Activated CD8-positive, alpha-beta memory T cell treated with anti-CD3 and anti-CD28 coated beads for 36 hours (primary cell): Measurements from ENCODE around the gene CASP7. TPM values are rescaled to one million over a fixed set of nuclear protein-coding genes. Genes with fewer than 3 reads are reported as not detected.
"Not testable (repeated sequence)": the region's sequence is repeated elsewhere in the genome, so short reads cannot be mapped to it uniquely, and the experiment has no call there.

Source experiments
- CTCF ChIA-PET: fragments of 350-600 bp; sonication (Branson Sonifier 250); formaldehyde crosslinking; loops from one replicate; lab custom pipeline; 2021; ENCODE audit warnings: antibody characterized with exemption; lab: Charles Lee
- POLR2A ChIA-PET: fragments of 350-600 bp; sonication (Branson Sonifier 250); formaldehyde crosslinking; loops from one replicate; lab custom pipeline; 2021; ENCODE audit warnings: antibody characterized with exemption; lab: Charles Lee
- total RNA-seq, 2 experiments: library from RNA; stranded (reverse); gene quantifications; one replicate each; pipeline ENCODE4 v1.2.3, GENCODE V29; 2021

CASP7 gene
- total RNA-seq, 2 experiments from 2014 or later, result 29.7 to 31.8 TPM

- CTCF ChIA-PET, result no interaction called here
- POLR2A ChIA-PET, result no interaction called here
Measured at GRCh38 chr10:113743594-113743993, 63.9 kb downstream of the CASP7 start.

GRCh38 chr10:113745374-113745773 lies 65.7 kb downstream of the CASP7 start:
- ChIA-PET CTCF (no interaction called here), POLR2A (no interaction called here)

- ChIA-PET POLR2A (no interaction called here), CTCF (no interaction called here)
Measured at GRCh38 chr10:113746217-113746957, 66.7 kb downstream of the CASP7 start.

GRCh38 chr10:113751181-113751732 lies 71.5 kb downstream of the CASP7 start, which contains the start of gene PLEKHS1:
TSS of gene PLEKHS1 (plus strand) at chr10:113751682. CDS start at chr10:113755278, 3,596 bp downstream.
- CTCF ChIA-PET, result no interaction called here
- POLR2A ChIA-PET, result no interaction called here

- POLR2A ChIA-PET, result no interaction called here
- CTCF ChIA-PET, result no interaction called here
Measured at GRCh38 chr10:113752553-113752952, 72.8 kb downstream of the CASP7 start.

GRCh38 chr10:113753020-113753692 lies 73.4 kb downstream of the CASP7 start:
- ChIA-PET CTCF (no interaction called here), POLR2A (no interaction called here)

DNA sequence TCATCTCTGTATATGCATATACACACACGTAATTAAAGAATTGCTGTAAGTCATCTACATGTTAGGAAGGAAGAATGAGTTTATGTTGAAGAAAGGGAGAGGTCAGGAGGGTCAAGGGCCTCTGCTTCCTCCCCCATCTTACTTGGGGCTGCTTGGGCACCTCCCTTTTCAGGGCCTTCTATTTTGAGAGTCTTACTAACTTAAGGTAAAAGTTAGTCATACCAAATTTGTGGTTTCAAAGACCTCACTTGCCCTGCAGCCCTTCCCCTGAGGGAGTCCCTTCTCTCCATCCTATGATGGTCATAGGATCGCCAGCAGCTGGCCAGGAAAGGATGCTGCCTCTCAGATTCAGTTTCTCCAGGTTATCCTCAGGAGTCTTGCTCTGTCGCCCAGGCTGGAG lies 74.4 kb downstream of the CASP7 start:
- ChIA-PET POLR2A (no interaction called here), CTCF (no interaction called here)

- POLR2A ChIA-PET, result no interaction called here
- CTCF ChIA-PET, result no interaction called here
Measured at GRCh38 chr10:113754768-113755167, 75.1 kb downstream of the CASP7 start.

GRCh38 chr10:113756940-113757543 lies 77.3 kb downstream of the CASP7 start:
- ChIA-PET CTCF (no interaction called here), POLR2A (no interaction called here)

- CTCF ChIA-PET, result interaction anchor here (0.7 kb wide), 1 partner anchor 1120 kb away, joined by 3 read pairs; no protein-coding TSS in a partner anchor
- POLR2A ChIA-PET, result no interaction called here
Measured at GRCh38 chr10:113762083-113762482, 82.4 kb downstream of the CASP7 start.

DNA sequence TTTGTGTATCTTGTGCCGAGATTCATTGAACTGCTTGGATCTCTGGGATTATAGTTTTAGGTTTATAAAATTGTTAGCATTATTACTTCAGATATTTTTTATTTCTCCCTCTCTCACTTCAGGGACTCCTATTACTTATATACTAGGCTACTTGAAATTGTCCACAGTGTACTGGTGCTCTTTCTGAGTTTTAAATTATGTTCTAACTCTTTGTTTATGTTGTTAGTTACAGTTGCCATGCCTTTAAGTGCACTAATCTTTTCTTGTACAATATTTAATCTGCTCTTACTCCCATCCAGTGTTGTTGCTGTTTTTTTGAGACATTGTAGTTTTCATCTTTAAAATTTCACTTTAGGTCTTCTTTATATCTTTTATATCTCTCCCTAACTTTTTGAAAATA lies 84.9 kb downstream of the CASP7 start:
- ChIA-PET POLR2A (no interaction called here), CTCF (no interaction called here)

DNA sequence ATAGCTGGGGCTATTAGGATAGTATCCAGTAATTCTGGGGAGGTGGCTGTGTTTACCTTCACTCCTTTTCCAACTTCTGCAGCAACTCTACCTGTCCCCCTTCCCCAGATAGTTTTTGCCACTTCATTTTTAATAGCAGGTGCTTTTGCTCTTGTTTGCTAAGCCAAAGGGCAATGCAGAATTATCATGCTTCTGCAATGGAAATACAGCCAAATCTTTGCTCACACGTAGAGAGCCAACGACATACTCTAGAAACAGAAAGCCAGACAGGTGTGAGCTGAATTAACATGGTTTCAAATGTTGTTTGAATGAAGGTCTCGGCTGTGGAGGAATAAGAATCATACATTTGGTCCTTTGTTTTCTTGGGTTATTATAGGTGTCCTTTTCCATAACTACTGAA lies 86.2 kb downstream of the CASP7 start:
- POLR2A ChIA-PET, result no interaction called here
- CTCF ChIA-PET, result no interaction called here

- ChIA-PET CTCF (no interaction called here), POLR2A (no interaction called here)
Measured at GRCh38 chr10:113767222-113767621, 87.5 kb downstream of the CASP7 start.

DNA sequence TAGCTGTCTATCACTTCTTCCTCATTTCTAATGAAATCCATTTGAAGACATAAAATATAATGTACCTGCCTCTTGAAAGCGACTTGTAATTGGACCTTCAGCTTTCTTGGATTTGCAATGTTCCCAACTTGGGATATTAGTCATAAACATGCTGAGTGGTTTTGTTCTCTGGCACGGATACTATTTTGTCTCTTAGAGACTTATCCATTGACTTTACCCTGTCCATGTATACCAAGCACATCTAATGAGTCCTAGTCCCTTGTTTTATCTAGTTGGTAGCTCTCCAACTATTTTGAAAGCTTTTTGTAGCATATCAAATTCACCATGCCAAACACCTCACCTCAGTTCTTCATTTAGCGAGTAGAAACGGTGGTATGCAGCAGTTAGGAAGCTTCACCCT lies 90.6 kb downstream of the CASP7 start:
- POLR2A ChIA-PET, result no interaction called here
- CTCF ChIA-PET, result no interaction called here

DNA sequence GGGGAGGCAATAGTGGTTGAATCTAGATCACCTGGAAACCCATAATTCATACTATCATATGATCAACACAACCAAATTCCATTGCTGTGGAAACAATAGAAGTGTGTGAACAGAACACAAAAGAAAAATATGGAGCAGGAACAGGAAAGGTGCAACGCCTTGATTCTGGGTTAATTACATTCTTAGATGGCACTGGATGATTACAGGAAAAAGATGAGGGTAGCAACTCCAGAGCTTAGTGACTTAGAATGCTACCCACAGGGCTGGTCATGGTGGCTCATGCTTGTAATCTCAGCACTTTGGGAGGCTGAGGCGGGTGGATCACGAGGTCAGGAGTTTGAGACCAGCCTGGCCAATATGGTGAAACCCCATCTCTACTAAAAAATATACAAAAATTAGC lies 91.4 kb downstream of the CASP7 start:
- POLR2A ChIA-PET, result not testable (repeated sequence)

GRCh38 chr10:113775686-113776294 lies 96.1 kb downstream of the CASP7 start:
- CTCF ChIA-PET, result no interaction called here
- POLR2A ChIA-PET, result no interaction called here

More for the DNA sequence above, 91.4 kb downstream of the CASP7 start:
- CTCF ChIA-PET, result not testable (repeated sequence)

DNA sequence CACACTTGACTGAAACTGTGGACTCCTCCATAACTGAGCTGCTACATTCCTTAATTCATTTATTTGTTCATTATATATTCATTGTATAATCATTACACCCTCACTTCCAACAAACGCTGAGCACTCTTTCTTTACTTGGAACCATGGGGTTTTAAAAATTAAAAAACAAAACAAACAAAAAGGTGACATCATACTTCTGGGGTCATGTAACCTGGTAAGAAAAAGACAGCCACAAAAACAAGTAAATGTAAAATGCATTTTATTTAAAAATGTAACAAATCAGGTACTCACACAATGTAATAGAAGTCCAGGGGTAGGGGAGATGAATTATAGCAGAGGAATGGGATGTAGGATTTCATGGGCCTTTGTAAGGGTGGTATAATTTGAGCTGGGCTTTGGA lies 96.8 kb downstream of the CASP7 start:
- CTCF ChIA-PET, result no interaction called here
- POLR2A ChIA-PET, result no interaction called here
